CMK (cell line): Measurements from ENCODE around the gene TMEM236.

Source experiments
- DNase-seq: peaks from one replicate; pipeline ENCODE4 v3.0.0-alpha.2; 2010; ENCODE audit warnings: low read depth

The TMEM236 gene

DNA sequence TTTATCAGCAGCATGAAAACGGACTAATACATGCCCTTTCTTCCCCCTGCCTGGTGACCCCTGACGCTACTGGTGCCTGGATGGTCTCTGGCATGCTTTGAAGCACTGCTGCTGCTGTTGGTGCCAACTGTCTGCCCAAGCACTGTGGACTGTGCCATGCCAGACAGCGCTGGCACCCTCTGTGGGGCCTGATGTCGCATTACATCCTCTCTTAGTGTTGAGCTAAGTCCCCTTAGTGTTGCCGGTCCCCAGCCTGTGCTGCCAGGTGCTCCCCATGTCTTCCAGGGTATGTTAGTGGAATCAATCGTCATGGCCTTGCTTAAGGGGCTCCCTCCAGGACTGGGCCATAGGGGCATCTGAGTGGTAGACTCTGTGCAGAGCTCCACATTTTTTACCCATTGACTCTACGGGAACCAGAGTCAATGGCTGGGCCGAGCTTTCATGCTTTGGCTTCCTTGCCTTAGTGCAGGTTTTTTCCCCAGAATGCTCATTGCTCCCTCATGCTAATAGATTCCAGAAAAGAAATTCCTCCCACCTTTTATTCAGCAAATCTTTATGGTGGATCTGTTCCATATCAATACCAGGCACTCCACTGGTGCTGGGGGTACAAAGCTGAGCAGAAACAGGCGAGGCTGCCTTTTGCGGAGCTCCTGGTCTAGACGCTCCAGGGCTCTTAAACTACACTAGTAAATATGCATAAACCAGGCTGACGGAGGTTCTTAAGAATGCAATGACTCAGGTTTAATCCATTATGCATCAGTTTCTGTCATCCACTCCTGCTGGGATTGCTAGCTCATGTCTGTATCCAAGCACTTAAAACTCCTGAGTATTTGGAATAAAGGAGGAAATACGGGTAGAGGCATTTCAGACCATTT lies 35.3 kb downstream of the TMEM236 start:
- DNase-seq = no peak

DNA sequence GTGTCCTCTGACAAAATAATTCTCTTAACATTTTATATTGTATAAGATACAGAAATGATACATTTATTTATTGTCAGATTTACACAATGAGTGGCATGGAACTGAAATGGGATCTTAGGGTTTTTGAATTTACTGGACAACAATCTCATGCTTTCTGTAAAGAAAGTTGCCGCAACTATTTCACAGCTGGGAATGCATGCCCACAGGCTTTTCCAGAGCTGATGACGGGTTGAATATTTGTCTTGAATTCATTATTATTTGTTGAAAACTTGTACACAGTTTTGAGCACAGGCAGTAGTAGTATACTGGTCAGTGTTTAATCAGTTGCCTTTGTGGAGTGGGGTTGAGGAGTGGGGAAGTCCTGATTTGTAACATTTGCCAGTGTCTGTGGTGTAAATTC lies 36.6 kb downstream of the TMEM236 start:
- DNase-seq = no peak

DNA sequence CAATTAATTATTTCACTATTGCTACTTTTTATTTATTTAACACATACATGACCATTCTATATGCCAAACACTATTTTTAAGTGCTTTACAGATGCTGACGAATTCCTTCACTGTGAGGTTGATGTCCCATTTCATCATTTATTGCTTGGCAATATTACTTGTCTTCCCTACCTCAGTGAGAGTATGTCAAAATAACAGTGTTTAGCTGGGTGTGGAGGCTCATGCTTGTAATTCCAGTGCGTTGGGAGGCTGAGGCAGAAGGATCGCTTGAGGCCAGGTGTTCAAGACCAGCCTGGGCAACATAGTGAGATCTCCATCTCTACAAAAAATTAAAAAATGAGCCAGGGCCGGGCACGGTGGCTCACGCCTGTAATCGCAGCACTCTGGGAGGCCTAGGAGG lies 37.4 kb downstream of the TMEM236 start:
- no peak for DNase-seq

DNA sequence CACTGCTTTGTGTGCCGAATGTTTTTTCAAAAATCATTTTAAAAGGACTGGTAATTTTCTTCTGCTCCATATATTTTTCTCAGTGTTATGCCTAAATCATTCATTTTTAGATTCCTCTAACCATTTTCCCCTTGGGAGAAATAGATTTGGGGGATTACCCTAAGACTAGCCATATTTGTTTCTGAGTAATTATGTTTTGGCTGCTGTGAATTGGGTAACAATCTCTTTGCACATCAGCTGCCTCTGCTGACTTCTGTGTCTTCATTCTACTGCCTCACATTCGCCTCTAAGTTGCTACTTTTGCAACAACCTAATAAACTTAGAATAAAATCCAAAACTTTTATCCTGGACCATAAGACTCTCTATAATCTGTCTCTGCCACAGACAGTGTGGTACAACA lies 38.6 kb downstream of the TMEM236 start:
- no peak for DNase-seq

DNA sequence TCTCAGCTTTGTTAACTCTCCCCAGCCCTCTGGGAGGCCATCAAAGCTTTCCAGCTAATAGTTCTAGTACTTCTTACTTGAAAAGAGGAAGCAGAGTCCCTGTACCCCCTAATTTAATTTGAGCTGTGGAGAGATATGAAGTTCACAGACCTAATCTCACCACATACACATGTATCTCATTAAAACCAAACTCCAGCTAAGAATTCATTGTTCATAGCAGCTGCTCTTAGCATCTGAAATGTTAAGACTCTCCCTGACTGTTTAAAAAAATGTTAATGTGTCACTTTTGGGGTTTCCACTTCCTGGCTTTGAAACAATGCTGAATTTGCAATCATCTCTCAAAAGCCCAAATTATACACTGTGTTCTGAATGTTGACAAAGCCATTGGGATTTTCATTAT lies 41.0 kb downstream of the TMEM236 start:
- no peak for DNase-seq

- DNase-seq = no peak
Measured at GRCh38 chr10:17793823-17794644, 42.0 kb downstream of the TMEM236 start.

- no peak for DNase-seq
Measured at GRCh38 chr10:17795083-17795482, 43.1 kb downstream of the TMEM236 start.

DNA sequence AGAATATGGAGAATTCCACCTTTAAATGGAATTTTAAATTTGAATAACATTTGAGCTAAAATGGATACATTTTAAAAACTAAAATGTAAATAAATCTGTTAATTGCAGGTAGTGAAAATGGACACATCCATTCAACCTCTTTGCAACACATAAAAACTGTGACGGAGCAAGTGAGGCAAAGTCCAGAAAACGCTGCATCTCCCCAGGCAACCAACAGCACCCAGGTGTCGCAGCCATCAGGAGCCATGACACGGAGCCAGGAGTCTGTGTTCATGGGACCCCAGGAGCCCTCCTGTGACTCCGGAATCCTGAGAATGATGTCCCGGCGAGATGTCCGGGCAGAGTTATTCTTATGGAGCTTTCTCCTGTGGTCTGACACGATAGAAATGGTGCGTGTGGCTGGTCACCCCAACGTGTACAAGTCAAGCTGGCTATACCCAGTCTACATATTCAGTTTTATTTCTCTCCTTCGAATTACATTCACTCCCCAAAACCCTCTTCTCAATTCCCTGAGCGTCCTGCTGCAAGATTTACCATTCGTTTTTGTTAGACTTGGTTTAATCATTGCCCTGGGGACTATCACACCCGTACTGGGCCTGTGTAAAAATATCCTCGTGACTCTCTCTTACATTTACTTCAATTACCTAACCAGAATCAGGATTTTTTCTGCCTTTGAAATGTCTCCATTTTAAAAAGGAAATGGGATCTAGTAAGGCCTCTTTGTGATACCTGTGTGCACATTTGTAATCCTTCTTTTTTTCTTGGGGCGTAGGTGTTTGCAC lies 44.0 kb downstream of the TMEM236 start:
- DNase-seq = no peak

GRCh38 chr10:17801507-17801906 lies 49.5 kb downstream of the TMEM236 start:
- no peak for DNase-seq

GRCh38 chr10:17802350-17802749 lies 50.3 kb downstream of the TMEM236 start:
- DNase-seq = no peak

- no peak for DNase-seq
Measured at GRCh38 chr10:17802976-17803375, 51.0 kb downstream of the TMEM236 start.

DNA sequence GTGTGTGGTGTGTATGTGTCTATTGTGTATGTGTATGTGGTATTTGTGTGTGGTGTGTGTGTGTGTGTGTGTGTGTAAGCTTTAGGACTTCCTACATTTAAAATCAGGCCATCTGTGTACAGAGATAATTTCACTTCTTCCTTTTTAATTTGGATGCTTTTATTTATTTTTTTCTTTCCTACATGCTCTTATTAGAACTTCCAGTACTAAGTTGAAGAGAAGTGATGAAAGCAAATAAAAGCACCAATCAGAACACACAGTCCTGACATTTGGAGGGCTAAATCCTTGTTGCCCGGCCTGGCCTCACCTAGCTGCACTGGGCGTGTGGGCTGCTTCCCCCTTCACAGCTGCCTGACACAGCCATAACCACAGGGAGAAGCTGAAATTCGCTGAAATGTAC lies 53.3 kb downstream of the TMEM236 start:
- no peak for DNase-seq

DNA sequence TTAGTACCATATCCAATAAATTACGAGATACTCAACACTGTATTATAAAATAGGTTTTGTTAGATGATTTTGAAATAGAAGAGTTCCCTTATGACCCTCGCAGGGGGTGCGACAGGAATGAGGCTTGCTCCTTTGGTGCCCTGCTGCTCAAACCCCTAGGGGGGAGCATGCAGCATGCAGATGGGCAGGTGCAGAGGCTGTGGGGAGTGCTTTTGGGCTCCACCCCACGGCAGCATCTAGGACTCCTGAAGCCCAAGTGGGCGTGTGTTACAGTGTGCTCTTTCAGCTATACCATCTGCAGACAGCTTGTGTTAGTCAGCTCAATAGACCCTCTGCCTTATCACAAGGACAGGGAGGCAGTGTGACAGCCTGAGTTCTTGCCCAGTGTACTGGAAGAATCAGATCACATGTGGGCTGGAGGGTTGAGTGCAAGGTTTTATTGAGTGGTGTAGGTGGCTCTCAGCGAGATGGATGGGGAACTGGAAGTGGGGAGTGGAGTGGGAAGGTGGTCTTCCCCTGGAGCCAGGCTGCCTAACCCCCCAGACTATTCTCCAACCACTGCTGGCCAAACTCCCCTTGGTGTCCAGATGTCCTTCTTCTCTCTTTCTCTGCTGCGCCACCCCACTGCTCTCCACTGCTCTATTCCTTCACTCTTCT lies 54.0 kb downstream of the TMEM236 start:
- DNase-seq = no peak

GRCh38 chr10:17808971-17809841 lies 57.2 kb downstream of the TMEM236 start, which contains the start of gene MRC1:
MRC1 (plus strand) TSS chr10:17809348; CDS start chr10:17809466, 118 bp downstream.
- DNase-seq = no peak

GRCh38 chr10:17811146-17811865 lies 59.3 kb downstream of the TMEM236 start:
- DNase-seq = no peak

GRCh38 chr10:17814973-17815372 lies 63.0 kb downstream of the TMEM236 start:
- DNase-seq = no peak

DNA sequence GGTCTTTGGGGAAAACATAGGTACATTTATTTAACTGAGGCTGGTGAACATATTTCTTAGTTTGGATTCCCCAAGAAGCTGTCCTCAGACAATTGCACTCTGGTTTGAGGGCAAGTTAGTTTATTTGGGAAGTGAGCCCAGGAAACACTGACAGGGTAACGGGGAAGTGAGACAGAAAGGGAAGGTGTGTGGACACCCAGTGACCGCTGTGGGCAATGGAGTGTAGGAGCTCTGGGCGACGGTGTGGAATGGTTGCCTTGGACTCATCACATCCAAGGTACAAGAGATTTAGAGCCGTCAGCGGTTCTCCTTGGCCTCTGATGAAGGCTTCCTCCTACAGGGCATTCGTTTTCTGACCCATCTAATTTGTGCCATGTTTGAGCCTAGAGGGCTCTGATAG lies 64.2 kb downstream of the TMEM236 start:
- DNase-seq = no peak

DNA sequence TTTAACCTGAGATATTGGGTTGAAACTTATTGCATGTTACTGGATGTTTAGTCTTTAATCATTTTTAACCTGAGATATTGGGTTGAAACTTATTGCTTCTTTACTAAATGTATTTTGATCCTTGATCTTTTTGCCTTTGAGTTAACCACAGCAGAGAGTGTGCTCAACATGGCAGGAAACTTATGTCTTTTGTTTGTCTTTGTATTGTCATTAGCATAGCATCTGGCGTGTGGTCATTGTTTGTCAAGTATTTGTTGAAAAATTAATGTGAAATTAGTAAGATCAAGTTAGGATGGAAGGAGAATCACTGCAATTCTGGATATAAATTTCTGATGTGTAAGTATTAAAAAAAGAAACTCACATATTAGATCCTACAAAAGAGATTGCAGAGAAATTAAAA lies 65.3 kb downstream of the TMEM236 start:
- no peak for DNase-seq

DNA sequence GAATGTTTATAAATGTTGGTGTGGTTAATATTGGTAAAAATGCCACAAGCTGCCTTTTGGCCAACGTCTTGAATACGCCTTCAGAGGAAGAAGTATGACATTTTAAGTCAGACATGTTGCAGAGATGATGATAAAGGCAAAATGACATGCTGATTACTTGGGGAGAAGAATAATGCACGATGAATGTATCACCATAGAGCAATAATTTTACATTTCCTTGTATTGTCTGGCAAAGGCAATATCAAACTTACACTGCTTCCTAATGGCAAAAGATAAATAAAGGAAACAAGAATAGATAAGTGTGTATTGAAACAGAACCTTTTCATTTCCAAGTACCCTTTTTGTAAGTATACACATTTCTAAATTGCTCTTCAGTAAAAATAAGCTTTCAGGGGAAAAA lies 65.8 kb downstream of the TMEM236 start:
- no peak for DNase-seq

GRCh38 chr10:17819836-17820235 lies 67.8 kb downstream of the TMEM236 start:
- no peak for DNase-seq
